Muscle of back (tissue), 11 donors: ENCODE measurements around the gene TSPAN5. TPM values are rescaled to one million over a fixed set of nuclear protein-coding genes. Genes with fewer than 3 reads are reported as not detected.
"Not testable (repeated sequence)": the region's sequence is repeated elsewhere in the genome, so short reads cannot be mapped to it uniquely, and the experiment has no call there.

ENCODE experiments used
- DNase-seq, 3 donors: peaks; one replicate each; pipeline versions ENCODE4 v3.0.0 to v3.0.0-alpha.2; 2013
- polyA plus RNA-seq, 10 donors: library from polyadenylated mRNA; unstranded; fragments of 120-200 nt; gene quantifications; one replicate each; pipeline ENCODE4 v1.2.1, GENCODE V29; 2013; ENCODE audit not compliant: insufficient read length in 10 of 10

Gene TSPAN5
- polyA plus RNA-seq, 10 donors: 14.4 to 24.9 (median 15.9) TPM

DNA sequence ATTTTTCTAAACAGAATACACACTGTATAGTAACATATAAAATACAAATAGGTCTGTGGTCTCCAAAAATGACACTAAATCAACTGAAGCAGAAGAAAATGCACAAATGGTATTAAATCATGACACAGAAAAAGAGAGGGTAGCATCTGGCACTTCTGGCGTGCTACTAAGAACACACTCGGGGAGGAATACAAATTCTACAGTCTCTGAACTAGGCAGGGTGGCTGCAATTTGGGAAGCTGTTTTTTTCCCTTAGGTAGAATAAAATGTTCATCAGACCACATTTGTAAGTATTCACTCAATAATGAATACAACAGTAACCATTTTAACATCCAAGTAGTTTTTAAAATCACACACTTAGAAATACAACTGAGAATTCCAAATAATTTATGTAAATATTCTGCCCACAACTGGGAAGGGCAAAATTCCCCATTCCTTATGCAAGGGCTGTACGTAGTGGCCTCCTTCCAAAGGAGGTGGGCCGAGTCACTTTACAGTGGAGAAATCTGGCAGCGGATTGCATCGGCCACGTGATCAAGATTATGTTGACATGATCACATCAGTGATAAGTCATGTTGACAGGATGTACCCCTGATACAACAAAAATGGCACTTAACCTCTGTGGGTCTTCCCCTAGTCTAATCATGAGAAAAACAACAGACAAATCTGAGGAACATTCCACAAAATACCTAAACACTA lies 101.1 kb downstream of the TSPAN5 start:
- DNase-seq: peak in 1 of 3 donors; percentile 45

DNA sequence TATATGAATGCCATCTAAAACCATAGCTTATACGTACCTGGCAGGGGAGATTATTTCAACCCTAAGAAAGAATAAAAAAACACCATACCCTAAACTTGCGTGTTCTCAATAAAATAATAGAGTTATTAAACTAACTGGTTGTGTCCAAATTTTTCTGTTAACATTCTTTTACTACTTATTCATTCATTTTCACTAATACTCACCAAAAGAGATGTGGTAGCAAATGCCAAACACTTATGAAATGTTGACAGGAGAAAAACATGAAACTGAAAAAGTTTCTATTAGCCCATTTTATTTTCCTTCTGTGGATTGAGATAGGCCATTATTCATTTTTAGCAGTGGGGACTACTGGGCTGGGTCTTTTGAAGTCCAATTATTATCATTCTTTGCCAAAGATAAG lies 102.0 kb downstream of the TSPAN5 start:
- no peak for DNase-seq

DNA sequence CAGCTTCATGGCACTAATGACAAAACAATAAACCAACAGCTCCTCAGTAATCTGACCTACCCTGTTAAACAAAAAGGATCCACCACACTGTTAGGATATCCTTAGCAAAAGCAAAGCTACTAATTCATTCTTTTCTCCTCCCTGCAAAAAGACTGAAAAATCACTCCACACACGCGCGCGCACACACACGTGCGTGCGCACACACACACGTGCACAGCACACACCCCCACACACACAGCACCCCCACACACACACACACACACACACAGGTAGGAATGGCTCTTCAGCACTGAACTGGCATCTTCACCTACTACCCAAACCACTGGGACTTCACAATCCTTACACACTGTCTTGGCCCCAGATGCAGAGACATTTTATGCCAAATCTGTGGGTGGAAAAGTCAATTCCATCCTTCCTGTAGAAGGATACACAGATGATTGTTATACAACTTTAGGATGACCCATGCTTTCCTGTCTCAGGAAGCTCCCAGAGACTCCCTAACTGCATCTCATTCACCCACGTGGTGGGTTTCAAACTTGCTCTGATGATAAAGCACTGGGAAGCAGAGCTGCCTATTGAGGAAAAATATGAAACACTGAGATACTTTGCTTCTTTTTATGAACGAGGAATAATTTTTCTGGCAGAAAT lies 102.5 kb downstream of the TSPAN5 start:
- DNase-seq: no peak

DNA sequence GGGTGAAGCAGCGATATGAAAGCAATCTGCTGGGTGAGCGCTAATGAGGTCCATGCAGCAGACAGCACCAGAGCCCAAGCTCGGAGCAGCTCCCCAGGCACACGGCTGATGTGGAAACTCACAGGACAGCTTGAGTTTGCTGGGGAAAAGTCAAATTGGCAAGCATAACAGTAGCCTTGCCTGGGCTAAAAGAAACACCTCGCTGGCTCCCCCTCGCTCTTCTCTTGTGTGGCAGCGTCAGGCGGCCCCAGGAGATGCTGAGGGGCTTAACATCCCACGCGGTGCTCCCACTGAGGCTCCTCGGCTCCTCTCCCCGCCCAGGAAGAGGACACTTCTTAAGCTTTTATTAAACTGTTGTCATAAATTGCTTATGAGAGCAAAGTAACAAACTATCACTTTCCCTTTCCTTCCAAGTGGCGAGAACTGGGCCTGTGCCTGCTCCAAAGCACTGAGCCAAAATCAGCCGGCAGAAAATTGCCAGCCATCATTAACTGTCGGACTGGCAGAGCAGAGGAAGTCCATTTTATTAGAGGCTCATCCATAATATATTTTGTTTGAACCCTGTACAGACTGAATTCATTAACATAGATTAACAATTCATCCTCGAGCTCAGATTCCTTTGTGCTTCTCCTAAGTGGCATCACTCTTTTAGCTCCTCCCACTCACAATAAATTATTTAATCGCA lies 111.4 kb downstream of the TSPAN5 start:
- peak; percentile 39 to 83 (median 69) for DNase-seq

DNA sequence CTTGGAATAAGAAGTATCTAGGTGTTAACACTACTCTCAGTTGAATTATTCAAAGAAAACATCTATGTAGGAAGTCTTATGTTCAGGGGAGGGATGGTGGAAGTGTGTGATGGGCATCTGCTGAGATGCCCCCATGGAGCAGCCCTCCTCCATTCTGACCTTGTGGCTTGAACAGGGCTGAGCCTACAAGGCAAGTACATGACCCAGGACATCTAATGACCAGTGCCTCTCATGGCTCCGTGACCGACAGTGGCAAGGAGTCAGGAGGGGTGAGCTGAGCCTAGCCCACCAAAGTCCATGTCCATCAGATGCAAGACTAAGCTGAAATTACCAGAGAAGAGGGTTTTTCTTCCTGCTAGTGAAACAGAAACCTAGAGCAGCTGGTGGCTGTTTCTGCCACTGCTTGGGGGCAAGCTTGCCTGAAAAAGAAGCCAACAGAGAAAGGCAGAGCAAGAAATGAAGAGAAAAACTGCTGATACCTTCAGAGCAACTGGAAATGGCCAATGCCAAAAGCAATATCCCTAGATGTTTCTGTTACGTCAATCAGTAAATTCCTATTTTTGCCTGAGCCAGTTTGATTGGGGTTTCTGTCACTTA lies 113.5 kb downstream of the TSPAN5 start:
- no peak for DNase-seq

DNA sequence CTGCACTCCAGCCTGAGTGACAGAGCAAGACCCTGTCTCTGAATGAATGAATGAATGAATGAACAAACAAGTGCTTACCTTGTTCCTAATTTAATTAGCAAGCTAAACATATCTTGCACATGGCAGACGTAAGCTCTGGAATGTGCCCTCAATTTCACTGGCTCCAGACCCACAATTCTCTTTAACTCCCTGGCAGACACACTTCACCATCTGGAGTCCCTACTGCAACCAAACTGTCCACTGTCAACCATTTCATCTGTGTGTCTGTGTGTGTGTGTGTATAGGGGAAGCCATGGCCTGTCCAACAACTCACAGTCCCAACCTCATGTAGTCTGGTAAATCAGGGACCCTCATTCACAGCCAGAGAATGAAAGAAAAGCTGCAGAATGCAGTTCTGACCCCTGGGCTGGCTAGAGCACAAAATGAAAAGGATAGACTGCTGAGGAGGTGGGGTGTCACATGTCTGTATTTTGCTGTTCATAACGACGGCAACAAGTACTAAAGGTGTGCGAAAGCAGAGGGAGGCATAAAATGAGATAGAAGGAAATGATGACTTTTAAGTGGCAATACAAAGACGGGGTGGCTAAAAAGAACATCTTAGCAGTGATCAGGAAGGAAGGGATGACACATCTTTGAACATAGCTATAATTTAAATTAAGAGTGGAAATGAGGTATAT lies 114.1 kb downstream of the TSPAN5 start:
- no peak for DNase-seq

DNA sequence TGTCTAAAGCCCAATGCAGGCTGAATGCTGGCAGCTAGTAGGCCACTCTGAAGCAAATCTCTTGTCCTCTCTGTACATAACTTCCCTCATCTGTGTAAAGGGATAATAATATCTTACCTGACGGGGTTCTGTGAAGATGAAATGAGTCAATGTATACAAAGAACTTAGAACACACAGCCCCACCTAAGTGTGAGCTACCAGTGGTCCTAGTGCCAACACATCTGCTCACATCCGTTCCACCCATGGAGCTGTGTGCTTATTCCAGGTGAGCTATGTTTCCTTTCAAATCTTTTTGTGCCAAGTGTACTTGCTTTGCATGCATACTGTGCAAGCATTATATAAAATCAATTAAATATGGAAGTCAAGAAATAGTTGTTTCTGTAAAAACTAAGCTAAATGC lies 116.4 kb downstream of the TSPAN5 start:
- no peak for DNase-seq

DNA sequence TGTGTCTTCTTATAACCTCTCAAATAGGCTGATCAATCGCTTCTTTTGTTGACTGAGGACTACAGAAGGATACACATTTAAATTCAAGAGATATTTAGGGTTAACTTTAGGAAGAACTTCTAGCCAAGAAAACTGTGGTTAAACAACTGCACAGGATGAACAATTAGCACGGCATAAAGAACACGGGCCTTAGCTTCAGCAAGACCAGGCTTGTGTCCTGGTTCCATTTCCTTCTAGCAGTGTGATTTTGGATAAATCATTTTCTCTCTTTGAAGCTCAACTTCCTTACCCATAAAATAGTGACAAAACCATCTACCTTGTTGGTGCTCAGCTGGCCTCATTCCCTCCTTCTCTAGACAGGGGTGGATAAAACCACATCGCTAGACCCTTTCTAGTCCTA lies 117.6 kb downstream of the TSPAN5 start:
- no peak for DNase-seq

DNA sequence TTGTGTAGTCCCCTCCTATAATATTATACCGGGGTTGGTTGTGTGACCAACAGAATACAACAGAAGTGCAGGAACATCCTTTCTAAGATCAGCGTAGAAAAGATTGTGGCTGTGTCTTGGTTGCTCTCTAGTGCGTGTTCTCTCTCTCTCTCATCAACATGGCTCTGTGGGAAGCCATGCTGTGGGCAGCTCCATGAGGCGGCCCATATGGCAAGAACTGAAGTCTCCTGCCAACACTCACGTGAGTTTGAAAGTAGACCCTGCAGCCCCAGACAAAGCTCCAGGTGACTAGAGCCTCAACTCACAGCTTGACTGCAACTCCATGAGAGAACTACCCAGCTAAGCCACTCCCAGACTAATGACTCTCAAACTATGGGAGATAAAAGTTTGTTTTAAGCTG lies 118.7 kb downstream of the TSPAN5 start:
- no peak for DNase-seq

DNA sequence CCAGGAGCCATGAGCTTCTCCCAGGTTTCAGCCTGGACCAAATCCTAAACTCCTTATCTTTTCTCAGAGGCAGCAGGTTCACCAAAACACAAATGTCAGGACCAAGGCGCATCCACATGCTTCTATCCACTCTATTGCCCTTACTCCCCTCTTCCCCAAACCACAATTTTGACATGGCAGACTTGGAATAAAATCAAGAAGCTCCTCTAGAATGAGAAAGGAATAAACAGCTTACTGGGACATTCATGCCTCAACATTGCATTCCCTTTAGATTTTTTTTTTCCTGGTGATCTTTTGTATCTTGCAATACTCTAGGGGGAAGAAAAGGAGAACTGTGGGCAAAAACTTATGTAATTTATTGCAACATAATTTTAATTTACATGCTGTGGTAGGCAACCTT lies 119.1 kb downstream of the TSPAN5 start:
- no peak for DNase-seq

DNA sequence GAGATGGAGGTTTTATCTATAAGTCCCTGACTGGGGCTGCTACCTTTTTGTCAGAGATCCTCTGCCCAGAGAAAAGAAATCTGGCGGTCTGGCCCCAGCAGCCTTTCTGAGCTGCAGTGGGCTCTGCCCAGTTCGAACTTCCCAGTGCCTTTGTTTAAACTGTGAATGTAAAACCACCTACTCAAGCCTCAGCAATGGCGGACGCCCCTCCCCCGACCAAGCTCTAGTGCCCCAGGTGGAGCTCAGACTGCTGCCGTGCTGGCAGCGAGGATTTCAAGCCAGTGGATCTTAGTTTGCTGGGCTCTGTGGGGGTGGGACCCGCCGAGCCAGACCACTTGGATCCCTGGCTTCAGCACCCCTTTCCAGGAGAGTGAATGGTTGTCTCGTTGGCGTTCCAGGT lies 121.8 kb downstream of the TSPAN5 start:
- DNase-seq: no peak

DNA sequence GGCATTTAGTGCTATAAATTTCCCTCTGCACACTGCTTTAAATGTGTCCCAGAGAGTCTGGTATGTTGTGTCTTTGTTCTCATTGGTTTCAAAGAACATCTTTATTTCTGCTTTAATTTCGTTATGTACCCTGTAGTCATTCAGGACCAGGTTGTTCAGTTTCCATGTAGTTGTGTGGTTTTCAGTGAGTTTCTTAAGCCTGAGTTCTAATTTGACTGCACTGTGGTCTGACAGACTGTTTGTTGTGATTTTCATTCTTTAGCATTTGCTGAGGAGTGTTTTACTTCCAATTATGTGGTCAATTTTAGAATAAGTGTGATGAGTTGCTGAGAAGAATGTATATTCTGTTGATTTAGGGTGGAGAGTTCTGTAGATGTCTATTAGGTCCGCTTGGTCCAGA lies 124.3 kb downstream of the TSPAN5 start:
- not testable (repeated sequence) for DNase-seq

DNA sequence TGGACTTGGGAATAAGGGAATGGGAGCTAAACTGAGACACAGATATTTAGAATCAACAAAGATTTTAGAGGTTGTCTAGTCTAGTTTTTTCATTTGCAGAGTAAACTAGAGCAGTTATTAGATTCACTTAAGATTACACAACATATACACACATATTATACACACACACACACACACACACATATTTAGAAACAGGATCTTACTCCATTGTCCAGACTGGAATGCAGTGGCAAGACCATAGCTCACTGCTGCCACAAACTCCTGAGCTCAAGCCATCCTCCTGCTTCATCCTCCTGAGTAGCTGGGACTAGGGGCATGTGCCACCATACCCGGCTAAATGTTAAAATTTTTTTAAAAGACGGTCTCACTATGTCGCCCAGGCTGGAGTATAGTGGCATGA lies 127.8 kb downstream of the TSPAN5 start:
- no peak for DNase-seq

DNA sequence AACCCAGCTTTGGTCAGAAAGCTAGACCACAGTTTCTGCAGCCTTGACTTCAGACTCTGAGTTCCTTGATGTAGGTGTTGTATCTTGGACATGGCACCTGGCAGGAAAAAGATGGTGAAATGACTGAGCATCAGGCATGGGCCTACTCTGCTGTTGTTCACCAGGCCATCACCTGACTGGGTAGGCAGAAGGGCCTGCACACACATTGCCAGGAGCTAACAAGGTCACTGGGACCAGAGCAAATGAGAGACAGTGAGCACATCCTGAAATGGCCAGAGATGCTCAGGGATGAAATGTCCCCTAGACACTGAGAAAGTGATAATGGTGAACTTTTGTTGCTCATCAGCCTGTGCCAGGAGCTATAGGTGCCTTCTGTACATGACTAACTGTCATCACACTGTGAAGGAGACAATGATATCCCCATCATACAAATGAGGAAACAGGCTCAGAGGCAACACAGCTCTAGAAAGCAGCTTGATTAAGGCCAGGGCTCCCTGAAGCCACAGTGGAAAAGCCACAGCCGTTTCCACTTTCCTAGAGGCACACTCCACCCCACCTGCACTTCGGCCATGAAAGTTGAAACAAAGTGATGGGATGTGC lies 128.3 kb downstream of the TSPAN5 start:
- DNase-seq: no peak

DNA sequence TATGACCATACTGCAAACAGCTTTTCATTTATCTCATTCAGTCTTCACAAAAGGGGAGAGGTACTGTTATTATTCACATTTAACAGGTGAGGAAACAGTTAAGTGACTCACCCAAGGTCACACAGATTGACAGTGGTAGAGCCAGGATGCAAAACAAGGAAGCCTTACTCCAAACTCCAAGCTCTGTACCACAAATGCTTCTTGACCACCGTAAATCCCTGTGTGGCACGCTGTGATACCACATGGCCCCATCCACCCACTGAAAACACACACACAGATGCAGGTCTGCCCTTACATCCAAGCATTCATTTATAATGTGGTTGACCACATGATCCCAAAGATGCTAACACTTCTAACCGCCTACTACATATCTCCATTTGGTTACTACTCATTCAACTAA lies 129.5 kb downstream of the TSPAN5 start:
- DNase-seq: no peak

DNA sequence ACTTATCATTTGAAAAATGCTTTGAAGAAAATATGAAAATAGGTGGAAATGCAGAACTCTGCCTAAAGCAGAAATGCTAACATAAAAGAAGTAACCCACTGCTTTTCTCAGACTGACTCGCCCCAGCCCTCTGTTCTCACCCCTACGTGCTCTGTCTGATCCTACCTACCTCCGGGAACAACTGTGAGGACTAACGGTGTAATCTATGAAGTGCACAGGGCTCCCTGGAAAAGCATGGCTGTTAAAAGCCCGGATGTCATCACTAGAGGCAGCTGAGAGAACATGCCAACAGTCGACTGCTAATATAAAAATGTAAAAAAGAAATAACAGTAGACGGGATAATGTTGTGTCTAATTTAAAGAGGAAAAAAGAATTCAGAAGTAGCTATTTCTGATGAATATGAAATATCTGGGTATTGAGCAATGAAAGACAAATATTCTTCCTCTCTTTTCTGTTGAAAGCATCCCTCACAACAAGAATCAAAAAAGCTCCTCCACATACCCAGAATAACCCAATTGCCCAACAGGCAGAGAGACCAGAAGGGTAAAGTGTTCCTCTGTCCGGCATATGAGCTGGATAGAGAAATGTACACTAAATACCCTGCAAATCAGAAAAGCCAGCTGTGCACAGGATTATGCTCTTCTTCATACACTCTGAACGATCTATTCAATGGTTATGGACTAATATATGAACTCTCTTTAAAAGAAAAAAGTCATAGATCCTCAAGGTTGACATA lies 130.7 kb downstream of the TSPAN5 start:
- peak in 1 of 3 donors; percentile 39 for DNase-seq

DNA sequence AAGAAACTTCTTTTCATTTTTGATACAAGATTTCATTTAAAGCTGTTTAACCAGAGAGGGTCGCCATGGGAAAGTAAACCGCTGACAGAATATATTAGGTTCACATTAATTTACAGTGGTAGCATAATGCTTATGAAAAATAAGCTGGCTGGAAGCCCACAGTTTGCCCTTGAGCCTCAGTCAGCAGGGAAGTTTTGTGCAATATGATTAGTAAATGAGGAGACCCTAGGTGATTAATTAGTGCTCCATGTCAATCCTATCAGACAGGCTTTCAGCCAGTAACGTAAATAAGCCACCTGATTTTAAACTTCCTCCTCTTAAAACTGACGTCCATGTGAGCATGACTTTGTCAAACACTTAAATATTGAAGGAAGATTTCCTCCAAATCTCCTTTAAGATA lies 134.2 kb downstream of the TSPAN5 start:
- DNase-seq: peak in 1 of 3 donors; percentile 28

DNA sequence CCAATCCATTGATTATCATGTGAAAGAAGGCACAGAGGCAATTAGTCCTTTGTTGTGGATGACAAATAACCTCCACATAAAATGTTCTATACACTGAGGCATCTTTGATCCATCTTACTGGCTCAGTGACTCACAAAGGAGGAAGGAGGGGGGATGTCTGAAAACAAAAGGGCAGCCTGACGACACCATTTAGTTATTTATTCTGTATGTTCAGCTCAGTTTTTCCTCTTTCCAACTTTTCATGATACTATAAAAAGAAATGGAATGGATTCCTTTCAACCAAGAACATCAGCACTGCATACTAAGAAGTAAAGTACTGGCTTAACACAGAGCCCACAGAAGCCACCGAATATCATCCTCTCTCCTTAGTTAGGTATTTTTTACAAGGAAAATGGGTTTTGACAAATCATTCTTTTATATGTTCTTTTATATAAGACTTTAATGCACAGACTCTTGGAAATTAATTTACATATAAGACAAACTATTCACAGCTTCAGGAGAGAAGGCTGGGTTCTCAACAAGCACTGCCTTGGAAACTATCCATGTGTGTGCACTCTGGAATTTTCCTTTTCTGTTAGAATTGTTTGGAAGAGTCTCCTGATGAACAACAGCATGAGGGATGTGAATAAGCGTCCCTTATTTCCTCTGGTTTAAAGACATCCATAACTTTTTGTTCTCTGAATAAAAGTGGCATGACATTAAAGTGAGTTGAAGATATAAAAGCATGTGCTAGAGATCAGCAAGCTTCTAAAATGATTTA lies 135.6 kb downstream of the TSPAN5 start:
- peak; percentile 55 to 88 (median 85) for DNase-seq

DNA sequence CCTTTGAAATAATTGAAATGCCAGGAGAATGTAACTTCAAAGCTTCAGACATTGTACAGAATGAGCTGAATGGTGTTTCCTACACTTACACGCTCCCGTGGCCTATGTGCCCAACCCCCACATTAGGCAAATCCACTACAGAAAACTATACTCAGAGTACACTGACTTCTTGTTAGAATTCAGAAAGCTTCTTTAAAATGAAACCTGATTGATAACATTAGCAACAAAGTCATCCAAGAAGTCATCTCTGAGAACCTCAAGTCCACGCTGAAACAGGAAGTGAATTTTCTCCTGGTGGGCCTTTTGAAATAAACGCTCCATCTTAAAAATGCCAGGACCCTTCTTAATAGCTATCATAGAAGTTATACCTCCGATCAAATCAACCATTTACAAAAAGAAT lies 136.3 kb downstream of the TSPAN5 start:
- DNase-seq: no peak

DNA sequence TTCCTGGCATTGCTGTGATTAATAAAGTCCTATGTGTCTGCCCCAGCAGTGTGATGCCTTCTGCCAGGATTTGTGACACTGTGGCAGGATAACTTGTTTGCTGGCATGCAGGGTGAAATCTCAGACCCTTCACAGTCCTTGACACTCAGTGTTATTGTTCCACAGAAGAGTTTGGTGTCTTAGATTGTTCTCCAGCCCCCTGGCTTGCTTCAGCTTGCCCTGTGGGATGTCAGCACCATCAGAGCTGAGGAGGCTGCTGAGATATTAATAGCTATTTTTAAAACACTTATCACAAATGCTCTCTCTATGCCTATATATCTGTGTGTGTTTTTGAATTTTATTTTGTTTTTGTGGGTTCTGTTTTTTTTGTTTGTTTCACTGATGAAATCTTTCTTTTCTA lies 136.9 kb downstream of the TSPAN5 start:
- DNase-seq: no peak
